ENCODE results near the gene ANKRD39. TPM values are rescaled to one million over a fixed set of nuclear protein-coding genes. Genes with fewer than 3 reads are reported as not detected.

Gene ANKRD39
- total and polyA plus RNA-seq, 2 experiments from 2014 or later = 17.5 to 32.0 TPM

GRCh38 chr2:96878171-96878570 is 20.4 kb upstream of the ANKRD39 start:
- TF ChIP-seq EZH2phosphoT487 (IDR thresholded peaks at IDR 0.05; ENCODE audit: unreplicated experiment) = no peak
- no peak for TF ChIP-seq ZNF114 (CRISPR knock-in tag; IDR thresholded peaks at IDR 0.05)
- no peak for TF ChIP-seq POLR2AphosphoS5 (IDR thresholded peaks at IDR 0.05; ENCODE audit: low read depth)
- no peak for TF ChIP-seq EZH2 (IDR thresholded peaks at IDR 0.05; ENCODE audit: low read depth, unreplicated experiment)
- no peak for TF ChIP-seq STAT1 (IDR thresholded peaks at IDR 0.05; ENCODE audit: unreplicated experiment)
- TF ChIP-seq NANOG (IDR thresholded peaks at IDR 0.05; ENCODE audit: borderline replicate concordance) = no peak
- TF ChIP-seq JUNB (IDR thresholded peaks at IDR 0.05; ENCODE audit: unreplicated experiment) = no peak
- TF ChIP-seq, protein P1, sequence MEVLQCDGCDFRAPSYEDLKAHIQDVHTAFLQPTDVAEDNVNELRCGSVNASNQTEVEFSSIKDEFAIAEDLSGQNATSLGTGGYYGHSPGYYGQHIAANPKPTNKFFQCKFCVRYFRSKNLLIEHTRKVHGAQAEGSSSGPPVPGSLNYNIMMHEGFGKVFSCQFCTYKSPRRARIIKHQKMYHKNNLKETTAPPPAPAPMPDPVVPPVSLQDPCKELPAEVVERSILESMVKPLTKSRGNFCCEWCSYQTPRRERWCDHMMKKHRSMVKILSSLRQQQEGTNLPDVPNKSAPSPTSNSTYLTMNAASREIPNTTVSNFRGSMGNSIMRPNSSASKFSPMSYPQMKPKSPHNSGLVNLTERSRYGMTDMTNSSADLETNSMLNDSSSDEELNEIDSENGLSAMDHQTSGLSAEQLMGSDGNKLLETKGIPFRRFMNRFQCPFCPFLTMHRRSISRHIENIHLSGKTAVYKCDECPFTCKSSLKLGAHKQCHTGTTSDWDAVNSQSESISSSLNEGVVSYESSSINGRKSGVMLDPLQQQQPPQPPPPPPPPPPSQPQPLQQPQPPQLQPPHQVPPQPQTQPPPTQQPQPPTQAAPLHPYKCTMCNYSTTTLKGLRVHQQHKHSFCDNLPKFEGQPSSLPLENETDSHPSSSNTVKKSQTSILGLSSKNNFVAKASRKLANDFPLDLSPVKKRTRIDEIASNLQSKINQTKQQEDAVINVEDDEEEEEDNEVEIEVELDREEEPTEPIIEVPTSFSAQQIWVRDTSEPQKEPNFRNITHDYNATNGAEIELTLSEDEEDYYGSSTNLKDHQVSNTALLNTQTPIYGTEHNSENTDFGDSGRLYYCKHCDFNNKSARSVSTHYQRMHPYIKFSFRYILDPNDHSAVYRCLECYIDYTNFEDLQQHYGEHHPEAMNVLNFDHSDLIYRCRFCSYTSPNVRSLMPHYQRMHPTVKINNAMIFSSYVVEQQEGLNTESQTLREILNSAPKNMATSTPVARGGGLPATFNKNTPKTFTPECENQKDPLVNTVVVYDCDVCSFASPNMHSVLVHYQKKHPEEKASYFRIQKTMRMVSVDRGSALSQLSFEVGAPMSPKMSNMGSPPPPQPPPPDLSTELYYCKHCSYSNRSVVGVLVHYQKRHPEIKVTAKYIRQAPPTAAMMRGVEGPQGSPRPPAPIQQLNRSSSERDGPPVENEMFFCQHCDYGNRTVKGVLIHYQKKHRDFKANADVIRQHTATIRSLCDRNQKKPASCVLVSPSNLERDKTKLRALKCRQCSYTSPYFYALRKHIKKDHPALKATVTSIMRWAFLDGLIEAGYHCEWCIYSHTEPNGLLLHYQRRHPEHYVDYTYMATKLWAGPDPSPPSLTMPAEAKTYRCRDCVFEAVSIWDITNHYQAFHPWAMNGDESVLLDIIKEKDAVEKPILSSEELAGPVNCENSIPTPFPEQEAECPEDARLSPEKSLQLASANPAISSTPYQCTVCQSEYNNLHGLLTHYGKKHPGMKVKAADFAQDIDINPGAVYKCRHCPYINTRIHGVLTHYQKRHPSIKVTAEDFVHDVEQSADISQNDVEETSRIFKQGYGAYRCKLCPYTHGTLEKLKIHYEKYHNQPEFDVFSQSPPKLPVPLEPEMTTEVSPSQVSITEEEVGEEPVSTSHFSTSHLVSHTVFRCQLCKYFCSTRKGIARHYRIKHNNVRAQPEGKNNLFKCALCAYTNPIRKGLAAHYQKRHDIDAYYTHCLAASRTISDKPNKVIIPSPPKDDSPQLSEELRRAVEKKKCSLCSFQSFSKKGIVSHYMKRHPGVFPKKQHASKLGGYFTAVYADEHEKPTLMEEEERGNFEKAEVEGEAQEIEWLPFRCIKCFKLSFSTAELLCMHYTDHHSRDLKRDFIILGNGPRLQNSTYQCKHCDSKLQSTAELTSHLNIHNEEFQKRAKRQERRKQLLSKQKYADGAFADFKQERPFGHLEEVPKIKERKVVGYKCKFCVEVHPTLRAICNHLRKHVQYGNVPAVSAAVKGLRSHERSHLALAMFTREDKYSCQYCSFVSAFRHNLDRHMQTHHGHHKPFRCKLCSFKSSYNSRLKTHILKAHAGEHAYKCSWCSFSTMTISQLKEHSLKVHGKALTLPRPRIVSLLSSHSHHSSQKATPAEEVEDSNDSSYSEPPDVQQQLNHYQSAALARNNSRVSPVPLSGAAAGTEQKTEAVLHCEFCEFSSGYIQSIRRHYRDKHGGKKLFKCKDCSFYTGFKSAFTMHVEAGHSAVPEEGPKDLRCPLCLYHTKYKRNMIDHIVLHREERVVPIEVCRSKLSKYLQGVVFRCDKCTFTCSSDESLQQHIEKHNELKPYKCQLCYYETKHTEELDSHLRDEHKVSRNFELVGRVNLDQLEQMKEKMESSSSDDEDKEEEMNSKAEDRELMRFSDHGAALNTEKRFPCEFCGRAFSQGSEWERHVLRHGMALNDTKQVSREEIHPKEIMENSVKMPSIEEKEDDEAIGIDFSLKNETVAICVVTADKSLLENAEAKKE (CRISPR knock-in tag; IDR thresholded peaks at IDR 0.05) = no peak
- H3K36me3 Mint-ChIP-seq (ENCODE audit: low read depth) = no peaks in the 10 kb centered on the region
- H3K9me2 ChIP-seq (ENCODE audit: insufficient read depth) = no peaks in the 10 kb centered on the region
- H3K27me3 Mint-ChIP-seq (ENCODE audit: insufficient read depth, low read depth, poor library complexity) = peaks cover 44% of the 10 kb centered on the region
- H3K4me3 Mint-ChIP-seq = no peak overlapping the region
- peaks cover 57% of the 10 kb centered on the region for H3K4me1 ChIP-seq (ENCODE audit: insufficient read depth)
- no peaks in the 10 kb centered on the region for H3K27me3 ChIP-seq (ENCODE audit: insufficient read depth)
- ATAC-seq = no peak
- H3K27ac Mint-ChIP-seq = no peak overlapping the region; the same call in 1 of the 2 replicates
- H3K36me3 ChIP-seq (ENCODE audit: insufficient read depth) = no peaks in the 10 kb centered on the region
- H2AFZ ChIP-seq = no peak overlapping the region
- no peak overlapping the region for H3K4me3 ChIP-seq
- H3K4me1 Mint-ChIP-seq = peaks cover 70% of the 10 kb centered on the region
- H3K27ac ChIP-seq (ENCODE audit: low read depth) = no peak overlapping the region
- DNase-seq (ENCODE audit: low spot score) = no peak
- H3K4me2 ChIP-seq = no peak overlapping the region
- H3K9me3 Mint-ChIP-seq = no peaks in the 10 kb centered on the region; the same call in 2 of the 3 replicates
- no peaks in the 10 kb centered on the region for H4K20me1 ChIP-seq (replicated peaks; ENCODE audit: insufficient read depth)
- peaks cover 16% of the 10 kb centered on the region; the same call in 1 of the 2 replicates for H3F3A ChIP-seq (replicated peaks; ENCODE audit: low read depth)
- H3K79me2 ChIP-seq (replicated peaks; ENCODE audit: insufficient read depth) = no peaks in the 10 kb centered on the region

Data from GM23338 (cell line).